ENCODE data around the gene CIZ1. TPM values are rescaled to one million over a fixed set of nuclear protein-coding genes. Genes with fewer than 3 reads are reported as not detected.

The CIZ1 gene
- total RNA-seq, 1 experiment from 2014 or later: 104 TPM

DNA sequence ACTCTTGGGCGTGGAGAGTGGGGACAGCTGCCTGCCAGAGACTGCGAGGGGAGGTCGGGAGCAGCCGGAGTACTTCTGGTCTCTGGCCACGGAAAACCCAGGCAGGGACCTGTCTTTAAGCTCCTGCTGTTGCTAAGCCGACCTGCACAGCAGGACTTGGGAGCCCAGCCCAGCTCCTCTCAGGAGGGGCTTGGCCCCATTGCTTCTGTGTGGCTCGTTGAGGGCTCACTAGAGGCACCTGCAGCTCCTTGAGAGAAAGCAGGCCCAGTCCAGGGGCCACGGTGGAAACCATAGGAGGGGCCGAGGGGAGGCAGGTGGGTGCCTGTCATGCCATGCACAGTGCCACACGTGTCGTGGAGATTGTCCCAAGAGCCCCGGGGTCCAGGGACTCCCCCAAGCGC lies 45.4 kb downstream of the CIZ1 start:
- no peaks in the 10 kb centered on the region for H3K27me3 ChIP-seq (ENCODE audit: insufficient read depth, low read length)
- H4K20me1 ChIP-seq (ENCODE audit: control insufficient read depth, insufficient read depth, insufficient read length): no peaks in the 10 kb centered on the region
- H4K91ac ChIP-seq (ENCODE audit: insufficient read length, low read depth, low read length): no peak overlapping the region
- H2BK5ac ChIP-seq (ENCODE audit: insufficient read length, low read length): no peak overlapping the region
- H2BK12ac ChIP-seq (ENCODE audit: insufficient read length, low read depth, low read length): no peak overlapping the region
- no peak overlapping the region for H3K14ac ChIP-seq (ENCODE audit: insufficient read depth, low read length)
- H3K27me3 Mint-ChIP-seq (ENCODE audit: low read depth): peaks cover 8% of the 10 kb centered on the region
- H3K56ac ChIP-seq (ENCODE audit: insufficient read length, low read depth, low read length): no peak overlapping the region
- H3K79me1 ChIP-seq (ENCODE audit: insufficient read depth, low read depth, low read length, poor library complexity, severe bottlenecking): no peaks in the 10 kb centered on the region
- no CpG with 5 or more reads among the region's 13 CpGs for WGBS (ENCODE audit: extremely low coverage, insufficient read length, low lambda C conversion rate)
- H2AK5ac ChIP-seq (ENCODE audit: insufficient read length, low read length): no peak overlapping the region
- no peak overlapping the region for H2BK120ac ChIP-seq (ENCODE audit: low read depth, low read length, poor library complexity, severe bottlenecking)
- no peaks in the 10 kb centered on the region for H3K9me3 Mint-ChIP-seq
- no peak overlapping the region for H3K9ac ChIP-seq (ENCODE audit: extremely low read depth, insufficient read length, low read length)
- H3K4me1 ChIP-seq (ENCODE audit: insufficient read depth, low read length): no peaks in the 10 kb centered on the region
- H3K27ac Mint-ChIP-seq: no peak overlapping the region
- DNase-seq: no peak
- H4K5ac ChIP-seq (ENCODE audit: insufficient read length, low read depth, low read length): no peak overlapping the region
- no peak overlapping the region for H3K27ac ChIP-seq (ENCODE audit: insufficient read length, low read depth, low read length)
- no peak overlapping the region for H2BK15ac ChIP-seq (ENCODE audit: low read depth, low read length)
- no peak overlapping the region for H3K18ac ChIP-seq (ENCODE audit: insufficient read length, low read depth, low read length)
- H3K4me1 Mint-ChIP-seq: peaks cover 9 to 16% of the 10 kb centered on the region in 2 experiments
- no peak overlapping the region for H3K4me3 Mint-ChIP-seq
- no peak overlapping the region for H3K23ac ChIP-seq (ENCODE audit: insufficient read length, low read depth, low read length)
- H4K8ac ChIP-seq (replicated peaks; ENCODE audit: insufficient read length, low read depth, low read length): no peak overlapping the region
- H3K23me2 ChIP-seq (ENCODE audit: insufficient read length, low read depth, low read length, poor library complexity, severe bottlenecking): no peaks in the 10 kb centered on the region
- no peak overlapping the region for H3K4ac ChIP-seq (ENCODE audit: low read depth, low read length)
- H3T11ph ChIP-seq (ENCODE audit: low read length): no peak overlapping the region
- TF ChIP-seq, protein P1, sequence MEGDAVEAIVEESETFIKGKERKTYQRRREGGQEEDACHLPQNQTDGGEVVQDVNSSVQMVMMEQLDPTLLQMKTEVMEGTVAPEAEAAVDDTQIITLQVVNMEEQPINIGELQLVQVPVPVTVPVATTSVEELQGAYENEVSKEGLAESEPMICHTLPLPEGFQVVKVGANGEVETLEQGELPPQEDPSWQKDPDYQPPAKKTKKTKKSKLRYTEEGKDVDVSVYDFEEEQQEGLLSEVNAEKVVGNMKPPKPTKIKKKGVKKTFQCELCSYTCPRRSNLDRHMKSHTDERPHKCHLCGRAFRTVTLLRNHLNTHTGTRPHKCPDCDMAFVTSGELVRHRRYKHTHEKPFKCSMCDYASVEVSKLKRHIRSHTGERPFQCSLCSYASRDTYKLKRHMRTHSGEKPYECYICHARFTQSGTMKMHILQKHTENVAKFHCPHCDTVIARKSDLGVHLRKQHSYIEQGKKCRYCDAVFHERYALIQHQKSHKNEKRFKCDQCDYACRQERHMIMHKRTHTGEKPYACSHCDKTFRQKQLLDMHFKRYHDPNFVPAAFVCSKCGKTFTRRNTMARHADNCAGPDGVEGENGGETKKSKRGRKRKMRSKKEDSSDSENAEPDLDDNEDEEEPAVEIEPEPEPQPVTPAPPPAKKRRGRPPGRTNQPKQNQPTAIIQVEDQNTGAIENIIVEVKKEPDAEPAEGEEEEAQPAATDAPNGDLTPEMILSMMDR (conservative IDR thresholded peaks at IDR 0.05): no peak
- H3K9me3 ChIP-seq (ENCODE audit: control insufficient read depth, low read depth, low read length): no peaks in the 10 kb centered on the region
- H2BK20ac ChIP-seq (ENCODE audit: low read depth, low read length, poor library complexity, severe bottlenecking): no peak overlapping the region
- no peak overlapping the region for H3K4me2 ChIP-seq (ENCODE audit: insufficient read depth, insufficient read length, low read length)
- no peak overlapping the region for H2AFZ ChIP-seq (ENCODE audit: low read length)
- H3K36me3 Mint-ChIP-seq (ENCODE audit: insufficient read depth in 1 of 3, low read depth in 3 of 3): no peaks in the 10 kb centered on the region
- no peaks in the 10 kb centered on the region for H3K79me2 ChIP-seq (ENCODE audit: insufficient read depth, low read length)

Measured in H9 (cell line).